ENCODE measurements around the gene TRAF3IP1.

- TF ChIP-seq CTCF (IDR thresholded peaks at IDR 0.05): no peak
- no peak for TF ChIP-seq POLR2A (IDR thresholded peaks at IDR 0.05)
These were observed 6.3 kb upstream of the TRAF3IP1 start for GRCh38 chr2:238313991-238314350.
